Right lobe of liver (tissue), 6 donors: ENCODE measurements around the gene TANGO2. TPM values are rescaled to one million over a fixed set of nuclear protein-coding genes. Genes with fewer than 3 reads are reported as not detected.

Experiments used
- ATAC-seq, 4 donors: fragments of 200-7000 bp; cut with Tn5 transposase; one replicate each; pipeline ENCODE4 v1.9.1; 2020; ENCODE audit warnings: mild to moderate bottlenecking in 4 of 4, moderate library complexity in 4 of 4
- DNase-seq, 3 donors: peaks; one replicate each; pipeline ENCODE4 v3.0.0-alpha.2; 2020
- H3K27ac ChIP-seq, 3 donors: fragments of 200-600 bp; one replicate each; pipeline ENCODE4 v1.8.0; 2022
- H3K27me3 ChIP-seq, 2 donors: fragments of 200-600 bp; one replicate each; pipeline ENCODE4 v1.8.0; 2022
- H3K36me3 ChIP-seq, 4 donors: fragments of 200-600 bp; sonication (generic) in 1 of 4; one replicate each; pipeline versions ENCODE4 v1.5.1 to v1.8.0; 2017 to 2022; ENCODE audit warnings: control low read depth in 1 of 4
- H3K4me1 ChIP-seq, 4 donors: fragments of 200-600 bp; sonication (generic) in 1 of 4; one replicate each; pipeline versions ENCODE4 v1.5.1 to v1.8.0; 2017 to 2022; ENCODE audit warnings: control low read depth in 1 of 4
- H3K4me3 ChIP-seq, 3 donors: fragments of 200-600 bp; one replicate each; pipeline ENCODE4 v1.8.0; 2022
- H3K9me3 ChIP-seq, 4 donors: fragments of 200-600 bp; sonication (generic) in 1 of 4; one replicate each; pipeline versions ENCODE4 v1.5.1 to v1.8.0; 2017 to 2022; ENCODE audit warnings: control low read depth in 1 of 4
- CTCF ChIP-seq, 4 donors: fragments of 200-600 bp in 3 of 4; fragments of 450-650 bp in 1 of 4; IDR thresholded peaks; one replicate each; pipeline versions ENCODE4 v1.5.1 to v1.8.0; 2016 to 2022; ENCODE audit warnings: antibody characterized with exemption in 4 of 4, mild to moderate bottlenecking in 2 of 4
- POLR2A ChIP-seq: fragments of 450-650 bp; IDR thresholded peaks from one replicate; pipeline ENCODE4 v1.6.1; 2017; ENCODE audit warnings: antibody characterized with exemption, mild to moderate bottlenecking
- WGBS: methylation state at CpG from one replicate; pipeline ENCODE4 v1.1.6; 2018; ENCODE audit warnings: low coverage, low lambda C conversion rate; ENCODE audit not compliant: insufficient coverage; ENCODE audit errors: missing lambda C conversion rate; 5-methylcytosine and 5-hydroxymethylcytosine counted together
- intact Hi-C, 2 donors: fragments of 100-400 bp; cut with DNase I; formaldehyde crosslinking; loops; one replicate each; pipeline versions ENCODE4 v1.11.2 to v1.14.1; 2022
- total RNA-seq, 6 experiments: library from RNA; depleted of rRNA in 2 of 6; stranded (reverse); fragments of >200 nt in 2 of 6; fragmentation: NEBNext Ultra II Directional in 3 of 6; extraction: Animal tissue kit (Norgen Biotek cat#: 25700) in 3 of 6; gene quantifications; one replicate each; pipeline versions ENCODE4 v1.1.0 to v1.2.4, GENCODE V29; 2016 to 2023
- donor health status: DM: no; HTN: yes; CAD: no.
- donor health status: DM: no; HTN: no; CAD: no.
- donor health status: DM: no; HTN: no; CAD: no.
- donor health status: DM: no; HTN: yes; CAD: no.
- donor health status: DM: no; HTN: yes; CAD: no.

The TANGO2 gene
- total RNA-seq, 6 experiments from 2014 or later = 11.0 to 27.0 (median 15.5) TPM

- no peak overlapping the region for H3K4me3 ChIP-seq
- ATAC-seq (no peak), DNase-seq (no peak)
- intact Hi-C loops = no loop called here
- peaks cover 0 to 20% (median 8%) of the 10 kb centered on the region in 4 donors for H3K4me1 ChIP-seq
- peaks cover 0 to 21% (median 3%) of the 10 kb centered on the region in 4 donors for H3K36me3 ChIP-seq
- 79% methylated on average over 5 of the region's 10 CpGs for whole genome bisulfite sequencing
- H3K27me3 ChIP-seq = no peaks in the 10 kb centered on the region
- H3K27ac ChIP-seq = no peak overlapping the region
- TF ChIP-seq POLR2A (no peak), CTCF (IDR thresholded peaks at IDR 0.05) (no peak)
- H3K9me3 ChIP-seq = no peaks in the 10 kb centered on the region
Measured at GRCh38 chr22:20036084-20036482, 15.2 kb downstream of the TANGO2 start.

- H3K36me3 ChIP-seq = peaks cover 0 to 21% (median 3%) of the 10 kb centered on the region in 4 donors
- no peak overlapping the region for H3K4me3 ChIP-seq
- no peak overlapping the region for H3K27ac ChIP-seq
- peaks cover 0 to 20% (median 8%) of the 10 kb centered on the region in 4 donors for H3K4me1 ChIP-seq
- 80% methylated on average over 6 of the region's 25 CpGs for WGBS
- no peaks in the 10 kb centered on the region for H3K27me3 ChIP-seq
- no peak for DNase-seq
- intact Hi-C loops = no loop called here
- H3K9me3 ChIP-seq = no peaks in the 10 kb centered on the region
- TF ChIP-seq POLR2A = no peak
- ATAC-seq = no peak
Measured at GRCh38 chr22:20036535-20037392, 15.9 kb downstream of the TANGO2 start.

- peaks cover 0 to 21% (median 3%) of the 10 kb centered on the region in 4 donors for H3K36me3 ChIP-seq
Measured at GRCh38 chr22:20037419-20037818, 16.5 kb downstream of the TANGO2 start.

GRCh38 chr22:20038574-20038973, 17.7 kb downstream of the TANGO2 start:
- intact Hi-C loops = no loop called here
- Histone ChIP-seq H3K4me3 (no peak overlapping the region), H3K9me3 (no peaks in the 10 kb centered on the region), H3K27ac (no peak overlapping the region), H3K27me3 (no peaks in the 10 kb centered on the region), H3K4me1 (peaks cover 0 to 5% (median 1%) of the 10 kb centered on the region in 4 donors), H3K36me3 (peaks cover 0 to 25% (median 3%) of the 10 kb centered on the region in 4 donors)
- ATAC-seq (no peak), DNase-seq (no peak)
- TF ChIP-seq CTCF (IDR thresholded peaks at IDR 0.05) (no peak), POLR2A (no peak)
- no CpG with 5 or more reads among the region's 7 CpGs for WGBS

More at GRCh38 chr22:20037419-20037818, 16.5 kb downstream of the TANGO2 start:
- H3K27me3 ChIP-seq = no peaks in the 10 kb centered on the region
- H3K9me3 ChIP-seq = no peaks in the 10 kb centered on the region
- H3K4me3 ChIP-seq = no peak overlapping the region
- WGBS = 44% methylated on average over 2 of the region's 3 CpGs
- DNase-seq = no peak
- ATAC-seq = no peak
- intact Hi-C loops = no loop called here
- no peak for TF ChIP-seq POLR2A
- no peak for TF ChIP-seq CTCF (IDR thresholded peaks at IDR 0.05)
- peaks cover 0 to 16% (median 7%) of the 10 kb centered on the region in 4 donors for H3K4me1 ChIP-seq
- H3K27ac ChIP-seq = no peak overlapping the region

- Histone ChIP-seq H3K9me3 (no peaks in the 10 kb centered on the region), H3K4me3 (no peak overlapping the region), H3K36me3 (peaks cover 0 to 29% (median 3%) of the 10 kb centered on the region in 4 donors), H3K27me3 (no peaks in the 10 kb centered on the region), H3K27ac (no peak overlapping the region), H3K4me1 (no peaks in the 10 kb centered on the region)
- DNase-seq (no peak), ATAC-seq (no peak)
- WGBS = 95% methylated on average over 9 of the region's 9 CpGs
- intact Hi-C loops = no loop called here
- TF ChIP-seq POLR2A = no peak
- no peak for TF ChIP-seq CTCF (IDR thresholded peaks at IDR 0.05)
Measured at GRCh38 chr22:20039683-20040325, 18.9 kb downstream of the TANGO2 start.
